HG03159 (cell line): ENCODE data around the gene GALNT16.

Experiments
- ATAC-seq: cut with Tn5 transposase; IDR thresholded peaks from one replicate; pipeline ENCODE4 v1.9.1; 2021; ENCODE audit warnings: mild to moderate bottlenecking, moderate library complexity; ENCODE audit not compliant: unreplicated experiment

Gene GALNT16

DNA sequence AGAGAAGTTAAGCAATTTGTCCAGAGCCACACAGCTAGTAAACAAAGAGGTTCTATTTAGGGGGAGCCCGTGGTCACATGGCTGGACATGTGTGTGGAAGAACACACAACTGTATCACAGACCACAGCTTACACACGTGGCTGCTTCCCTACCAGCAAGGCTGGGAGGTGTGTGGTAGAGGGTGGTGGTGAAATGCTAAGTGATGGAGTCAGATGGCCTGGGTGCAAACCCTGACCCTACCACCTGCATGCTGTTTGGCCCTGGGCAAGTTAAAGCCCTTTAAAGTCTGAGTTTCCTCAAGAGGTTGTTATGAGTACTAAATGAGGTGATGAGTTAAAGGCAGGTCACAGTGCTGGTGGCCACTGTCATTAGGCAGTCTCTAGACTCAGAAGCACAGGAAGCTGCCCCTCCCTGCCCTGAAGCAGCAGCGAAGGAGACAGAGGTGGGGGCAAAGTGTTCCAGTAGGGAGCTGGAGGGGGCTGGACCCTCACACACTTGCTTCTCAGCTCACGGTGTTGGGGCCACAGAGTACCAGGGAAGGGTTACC is 73.9 kb downstream of the GALNT16 start:
- no peak for ATAC-seq

DNA sequence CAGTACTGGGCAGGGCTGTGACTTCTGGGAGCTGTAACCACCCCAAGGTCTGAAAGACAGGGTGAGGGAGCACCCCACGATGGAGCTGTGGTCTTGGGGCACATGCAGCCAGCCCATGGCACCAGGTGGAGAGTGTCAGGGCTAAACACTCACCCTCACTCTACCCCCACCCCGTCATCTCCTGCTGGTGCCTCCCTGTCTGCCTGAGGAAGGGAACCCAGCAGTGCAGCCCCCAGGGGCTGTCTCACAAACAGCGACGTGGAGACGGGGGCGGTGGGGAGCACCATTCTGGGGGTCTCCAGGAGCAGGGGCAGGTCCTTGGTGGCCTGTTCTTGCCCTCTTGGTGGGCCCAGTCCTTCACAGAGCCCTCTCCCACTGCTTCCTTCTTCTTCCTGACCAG is 74.6 kb downstream of the GALNT16 start:
- ATAC-seq: no peak

DNA sequence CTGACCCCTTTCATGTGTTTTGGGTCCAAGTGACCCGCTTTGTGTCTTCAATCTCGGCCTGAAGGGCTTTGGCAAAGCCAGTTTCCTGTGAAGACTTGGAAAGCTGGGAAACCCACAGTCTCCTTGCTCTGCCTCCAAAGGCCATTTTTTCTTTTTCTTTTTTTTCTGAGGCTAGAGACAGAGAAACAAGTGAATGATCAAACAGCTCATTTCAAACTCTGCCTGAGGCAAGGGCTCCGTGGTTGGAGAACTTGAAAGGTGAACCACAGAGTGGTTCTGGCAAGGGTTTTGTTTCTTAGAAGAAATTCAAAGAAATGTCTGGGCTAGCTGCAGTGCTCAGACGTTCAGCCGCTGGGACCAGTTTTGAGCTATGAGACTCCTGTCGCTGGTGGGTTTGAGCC is 75.4 kb downstream of the GALNT16 start:
- no peak for ATAC-seq

DNA sequence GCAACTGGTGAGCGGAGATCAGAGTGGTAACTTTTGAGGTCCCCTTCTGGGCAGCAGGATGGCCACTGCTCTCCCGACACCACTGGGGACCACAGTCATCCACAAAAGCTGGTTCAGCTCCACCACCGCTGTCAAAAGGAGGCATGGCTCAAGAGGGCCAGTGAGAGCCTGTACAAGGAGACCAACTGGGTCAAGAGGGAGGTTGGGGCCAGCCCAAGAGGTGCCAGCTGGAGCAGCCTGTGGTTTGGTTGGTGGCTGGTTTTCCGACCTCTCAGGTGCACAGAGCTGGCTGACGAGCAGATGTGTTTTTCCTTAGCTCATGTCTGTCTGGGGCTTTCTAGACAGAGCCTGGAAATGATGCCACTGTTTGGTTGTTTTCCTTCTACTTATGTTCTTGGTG is 78.0 kb downstream of the GALNT16 start:
- ATAC-seq: no peak

DNA sequence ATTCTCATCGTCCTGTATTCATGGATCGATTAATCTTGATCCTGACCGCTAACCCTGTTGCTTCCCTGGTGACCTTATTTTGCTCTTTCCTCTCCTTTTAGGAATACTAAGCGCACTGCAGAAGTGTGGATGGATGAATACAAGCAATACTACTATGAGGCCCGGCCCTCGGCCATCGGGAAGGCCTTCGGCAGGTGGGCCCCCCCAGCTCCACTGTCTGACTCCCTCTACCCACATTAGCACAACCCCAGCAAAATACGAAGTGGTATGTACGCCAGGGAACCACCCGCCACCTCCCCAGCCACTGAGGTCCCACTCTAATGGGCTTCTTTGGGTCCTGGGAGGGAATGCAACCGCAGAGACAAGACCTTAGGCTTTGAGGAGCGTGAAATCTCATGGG is 79.5 kb downstream of the GALNT16 start:
- no peak for ATAC-seq

DNA sequence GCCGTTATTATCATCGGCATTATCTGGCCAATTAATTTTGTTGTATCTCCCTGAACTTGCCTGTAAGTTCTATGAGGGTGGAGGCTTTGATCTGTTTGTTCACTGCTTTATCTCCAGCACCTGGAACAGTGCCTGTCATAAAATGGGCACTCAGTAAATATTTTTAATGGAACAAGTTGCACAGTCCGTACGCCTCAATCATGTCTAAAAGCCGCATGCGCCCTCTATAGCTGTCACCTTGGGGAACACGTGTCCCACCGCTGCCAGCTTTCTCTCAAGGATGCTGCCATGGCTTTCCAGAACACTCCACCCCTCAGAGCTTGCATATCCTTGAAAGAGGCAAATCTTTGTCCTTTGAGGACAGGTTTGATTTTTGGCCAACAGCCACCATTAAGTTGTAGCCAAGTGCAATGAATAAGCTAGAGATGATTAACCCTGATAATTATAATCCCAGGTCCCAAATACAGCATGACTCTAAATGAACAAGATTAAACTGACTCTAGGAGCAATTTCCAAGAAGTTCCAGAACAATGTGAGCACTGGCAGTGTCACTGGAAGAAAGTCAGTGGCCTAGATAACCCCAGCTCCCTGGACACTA is 83.1 kb downstream of the GALNT16 start:
- ATAC-seq: no peak

DNA sequence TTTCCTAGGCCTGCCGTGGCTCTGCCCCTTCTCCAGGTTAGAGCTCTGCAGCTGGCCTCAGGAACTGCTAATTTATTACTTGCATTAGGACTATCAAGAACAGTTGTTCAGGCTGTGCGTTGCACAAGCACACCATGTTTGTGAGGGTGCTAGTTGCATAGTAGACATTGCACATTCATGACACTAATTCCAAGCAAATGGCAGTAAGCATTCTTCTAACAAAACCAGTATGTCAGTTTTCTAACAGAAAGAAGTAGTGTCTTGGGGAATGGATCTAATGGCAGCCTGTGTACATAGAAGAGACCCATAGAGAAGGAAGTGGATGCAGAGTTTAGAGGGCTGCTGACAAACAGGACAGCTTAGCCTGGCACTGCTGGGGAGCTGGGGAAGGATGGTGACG is 84.2 kb downstream of the GALNT16 start:
- no peak for ATAC-seq

DNA sequence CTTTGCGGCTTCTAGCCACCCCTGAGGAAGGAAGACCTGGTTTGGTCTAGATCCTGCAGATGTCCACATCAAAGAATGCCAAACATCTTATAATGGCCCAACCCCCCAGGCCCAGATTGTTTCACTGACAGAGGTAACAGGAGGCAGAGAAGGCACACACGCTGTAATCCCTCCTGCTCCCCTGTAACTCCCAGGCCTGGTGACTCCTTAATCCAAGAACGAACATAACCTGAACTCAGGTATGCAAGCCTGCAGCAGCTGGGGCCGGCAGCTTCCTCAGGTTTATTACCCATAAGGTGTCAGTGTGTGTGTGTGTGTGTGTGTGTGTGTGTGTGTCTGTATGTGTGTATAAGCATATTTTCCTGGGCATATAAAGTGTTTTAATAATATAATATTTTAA is 85.4 kb downstream of the GALNT16 start:
- ATAC-seq: no peak

DNA sequence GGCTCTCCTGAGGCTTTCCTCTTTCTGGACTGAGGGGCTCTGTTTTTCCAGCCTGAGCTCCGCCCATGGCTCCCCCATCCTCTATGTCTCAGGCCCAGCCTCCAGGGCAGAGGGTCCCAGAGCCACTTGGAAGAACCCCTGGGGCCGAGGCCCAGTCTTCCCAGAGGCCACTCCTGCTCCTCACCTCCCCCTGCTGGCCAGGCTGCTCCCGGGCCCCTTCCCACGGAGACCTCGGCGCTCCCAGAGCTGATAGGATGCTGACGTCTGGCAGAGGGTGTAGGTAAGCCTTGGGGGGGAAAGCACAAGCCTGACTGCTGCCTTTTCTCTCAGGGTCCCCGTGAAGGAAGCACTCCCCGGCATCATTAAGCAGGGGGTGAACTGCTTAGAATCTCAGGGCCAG is 86.8 kb downstream of the GALNT16 start:
- ATAC-seq: no peak

DNA sequence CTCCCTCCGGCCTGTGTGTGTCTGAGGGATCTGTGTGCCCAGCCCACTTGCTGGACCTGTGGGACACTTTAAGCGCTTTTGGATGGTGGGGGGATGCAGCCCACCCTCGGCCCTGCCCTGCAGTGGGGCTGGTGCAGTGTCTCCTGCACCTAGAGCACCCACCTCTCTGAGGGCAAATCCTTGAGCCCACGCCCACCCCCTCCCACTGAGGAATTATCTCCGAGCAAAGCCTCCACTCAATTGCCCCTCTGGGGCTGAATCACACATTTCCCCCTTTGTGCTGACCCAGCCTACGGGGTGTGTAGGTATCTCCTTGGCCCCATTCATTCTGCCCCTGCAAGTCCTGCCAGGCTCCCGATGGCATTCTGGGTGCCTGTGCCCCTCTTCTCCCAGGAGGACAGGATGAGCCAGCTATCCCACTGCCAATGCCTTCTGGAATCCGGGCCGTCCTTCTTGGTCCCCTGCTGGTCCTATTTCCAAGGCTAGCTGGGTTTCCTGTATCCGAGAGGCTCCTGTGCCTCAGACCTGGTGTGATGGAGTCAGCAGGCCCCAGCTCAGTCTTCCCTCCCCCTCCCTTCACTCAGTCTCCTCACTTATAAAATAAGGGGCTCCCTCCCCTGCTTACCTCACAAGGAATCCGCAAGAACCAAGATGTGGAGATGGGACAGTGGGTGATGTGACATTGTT is 89.3 kb downstream of the GALNT16 start:
- no peak for ATAC-seq

DNA sequence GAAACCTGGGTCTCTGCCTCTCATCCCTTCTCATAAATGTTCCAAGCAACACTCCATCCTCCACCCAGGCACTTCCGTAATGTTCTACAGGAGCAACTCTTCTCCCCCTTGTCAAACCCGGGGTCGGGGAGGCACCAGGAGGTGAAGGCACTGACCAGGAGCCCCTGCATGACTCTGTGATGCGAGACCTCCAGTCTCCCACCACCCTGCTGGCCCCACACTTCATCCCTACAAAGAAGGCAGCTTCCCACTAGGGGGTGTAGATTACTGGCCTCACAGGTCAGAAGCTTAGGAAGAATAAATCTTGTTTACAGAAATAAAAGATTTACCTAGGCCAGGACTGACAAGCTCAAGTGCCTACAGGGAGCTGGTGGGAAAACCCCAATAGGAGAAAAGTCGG is 90.9 kb downstream of the GALNT16 start:
- ATAC-seq: no peak

DNA sequence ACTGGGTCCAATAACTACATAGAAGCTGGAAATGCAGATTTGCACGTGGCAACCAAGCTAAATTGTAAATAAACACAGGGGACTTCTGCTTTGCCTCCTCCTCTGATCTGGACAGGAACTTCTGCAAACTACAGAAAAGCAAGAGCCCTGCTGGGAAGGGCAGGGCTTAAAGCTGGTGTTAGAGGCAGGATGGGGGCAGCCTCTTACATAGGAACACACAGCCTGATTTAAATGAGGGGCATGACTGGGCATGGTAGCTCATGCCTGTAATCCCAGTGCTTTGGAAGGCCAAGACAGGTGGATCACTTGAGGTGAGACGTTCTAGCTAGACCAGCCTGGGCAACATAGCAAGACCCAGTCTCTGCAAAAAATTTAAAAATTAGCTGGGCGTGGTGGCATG is 91.4 kb downstream of the GALNT16 start:
- ATAC-seq: no peak

DNA sequence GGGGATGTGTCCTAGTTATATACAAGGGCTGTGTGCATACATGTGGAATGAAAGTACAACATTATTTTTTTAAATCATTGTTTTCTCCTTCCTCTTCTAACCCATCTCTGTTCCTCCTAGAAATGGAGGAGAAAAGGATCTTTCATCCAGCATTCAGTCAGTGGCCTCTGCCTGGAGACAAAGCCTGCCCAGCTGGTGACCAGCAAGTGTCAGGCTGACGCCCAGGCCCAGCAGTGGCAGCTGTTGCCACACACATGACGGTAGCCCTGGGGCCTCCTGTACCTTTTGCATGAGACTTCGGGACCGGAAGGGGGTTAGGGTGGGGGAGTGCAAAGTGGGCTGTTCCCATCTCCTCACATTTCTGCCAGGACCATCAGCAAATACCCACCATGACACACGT is 92.0 kb downstream of the GALNT16 start:
- no peak for ATAC-seq

DNA sequence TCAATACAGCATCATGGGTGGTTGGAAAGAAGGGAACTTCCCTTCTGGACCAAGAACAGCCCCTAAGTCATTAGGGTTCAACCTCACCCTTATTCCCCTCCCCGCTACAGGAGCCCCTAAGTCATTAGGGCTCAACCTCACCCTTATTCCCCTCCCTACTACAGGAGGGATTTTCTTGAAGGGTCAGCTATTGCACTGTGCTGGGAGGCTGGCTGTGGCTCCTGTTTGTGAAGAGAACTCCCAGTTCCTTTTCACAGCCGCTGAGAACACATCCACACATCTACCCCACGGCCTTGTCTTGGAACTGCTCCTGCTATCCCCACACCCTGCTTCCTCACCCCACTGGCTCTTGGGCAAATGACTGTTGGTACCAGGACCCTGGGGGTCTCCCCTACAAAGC is 93.2 kb downstream of the GALNT16 start:
- ATAC-seq: no peak

DNA sequence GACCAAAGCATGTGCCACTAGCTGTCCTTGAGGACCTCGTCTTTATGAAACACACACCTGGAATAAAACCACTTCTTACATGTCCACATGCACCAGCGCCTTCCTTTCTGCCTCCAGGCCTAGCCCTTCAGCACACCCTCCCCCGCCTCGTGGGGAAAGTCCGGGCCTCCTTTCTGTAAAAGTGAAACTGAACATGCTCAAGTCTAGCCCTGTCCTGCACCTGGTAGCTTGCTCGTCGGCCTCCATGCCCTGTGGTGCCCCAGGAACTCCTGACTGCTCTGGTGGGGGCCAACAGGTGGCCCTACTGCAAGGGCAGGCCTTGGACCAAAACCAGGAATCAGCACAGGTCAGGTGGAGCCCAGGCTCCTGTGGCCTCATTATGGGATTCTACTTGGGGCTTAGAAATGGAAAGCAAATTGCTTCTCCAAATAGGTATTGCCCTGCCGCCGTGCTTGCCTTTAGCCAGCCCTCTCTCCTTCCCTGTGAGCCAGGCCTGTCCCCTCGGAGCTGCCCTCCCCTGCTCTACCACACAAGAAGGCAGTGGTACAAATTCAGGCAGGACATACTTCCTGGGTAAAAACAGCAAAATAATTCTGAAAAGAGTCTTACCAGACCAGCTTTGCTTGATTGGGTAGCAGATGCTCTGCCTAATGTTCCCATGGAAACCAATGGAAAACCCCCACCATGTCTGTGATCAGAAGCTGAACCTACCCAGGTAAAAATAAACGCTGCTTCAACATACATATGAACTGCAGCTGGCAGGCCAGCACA is 94.6 kb downstream of the GALNT16 start:
- ATAC-seq: peak; percentile 87

DNA sequence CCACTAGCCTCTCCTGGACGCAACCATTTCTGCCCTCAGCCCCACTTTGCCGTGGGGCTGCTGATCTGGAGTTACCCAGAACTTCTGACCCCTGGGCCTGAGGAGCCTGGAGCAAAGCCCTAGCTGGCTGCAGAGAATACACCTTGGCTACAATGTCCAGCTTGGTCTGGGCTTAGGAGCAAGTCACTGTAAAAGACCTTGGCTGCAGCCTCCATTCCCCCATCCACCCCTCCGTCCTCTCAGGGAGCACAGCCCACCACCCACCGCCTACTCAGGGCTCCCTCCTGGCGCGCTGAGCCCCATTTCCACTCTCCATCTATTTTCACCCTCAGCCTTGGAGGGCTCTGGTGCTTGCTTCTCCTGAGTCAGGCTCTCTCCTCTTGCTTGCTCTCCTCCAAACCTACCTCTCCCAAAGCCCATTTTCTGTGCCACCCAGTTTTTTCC is 95.2 kb downstream of the GALNT16 start:
- no peak for ATAC-seq

DNA sequence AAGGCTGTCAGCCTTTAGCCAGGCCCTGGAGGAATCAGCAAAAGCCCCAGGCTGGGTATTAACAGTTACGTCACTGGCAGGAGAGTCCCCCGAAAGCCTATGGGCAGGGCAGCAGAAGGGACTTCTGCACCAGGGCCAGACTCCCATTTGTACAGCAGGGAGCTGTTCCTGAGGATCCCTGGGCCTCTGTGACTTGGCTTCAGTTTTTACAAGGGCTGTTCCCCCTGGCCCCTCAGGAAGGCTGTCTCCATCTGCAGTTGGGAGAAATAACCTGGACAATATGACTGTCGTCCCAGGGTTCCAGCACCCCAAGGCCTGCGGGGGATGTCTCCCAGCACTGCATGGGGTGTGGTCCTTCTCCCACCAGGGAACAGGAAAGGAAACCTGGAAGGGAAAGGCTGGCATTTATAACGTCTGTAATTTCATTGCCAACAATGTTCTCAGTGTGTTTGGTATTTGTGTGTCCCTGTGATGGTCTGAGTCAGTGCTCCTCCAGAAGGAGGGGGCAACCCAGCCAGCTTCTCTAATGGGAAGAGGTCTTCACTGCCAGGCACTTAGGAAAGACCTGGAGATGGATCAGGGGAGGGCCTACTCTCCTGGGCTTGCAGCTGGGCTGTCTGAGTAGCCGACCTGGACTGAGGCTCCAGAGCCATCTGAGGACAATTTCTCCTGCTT is 95.8 kb downstream of the GALNT16 start:
- ATAC-seq: no peak

DNA sequence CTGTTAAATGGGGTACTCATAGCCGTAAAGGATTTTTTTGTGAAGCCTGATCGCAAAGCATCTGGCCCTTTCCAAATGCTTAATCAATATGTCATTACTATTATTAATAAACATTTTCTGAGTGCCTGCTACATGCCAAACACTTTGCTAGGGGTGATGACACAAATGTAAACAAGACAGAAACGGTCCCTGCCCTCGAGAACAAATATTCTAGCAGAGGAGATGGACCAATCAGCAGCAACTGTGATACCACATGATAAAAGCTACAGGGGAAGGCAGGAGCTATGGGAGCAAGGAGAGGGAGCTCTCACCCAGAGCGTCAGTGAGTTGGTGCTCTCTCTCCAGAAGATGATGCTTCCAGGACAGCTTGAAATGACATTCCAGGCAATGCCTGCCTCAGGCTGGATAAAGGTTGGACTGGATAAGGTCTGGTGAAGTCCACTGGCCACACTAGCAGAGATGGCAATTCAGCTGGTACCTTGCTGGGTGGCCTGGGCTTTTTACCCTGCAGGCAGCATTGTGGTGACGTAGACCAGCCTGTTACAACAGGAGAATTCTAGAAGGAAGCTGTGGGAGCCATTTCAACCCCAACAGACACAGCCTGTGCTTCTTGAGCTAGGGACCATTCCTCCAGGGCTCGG is 97.1 kb downstream of the GALNT16 start:
- no peak for ATAC-seq

DNA sequence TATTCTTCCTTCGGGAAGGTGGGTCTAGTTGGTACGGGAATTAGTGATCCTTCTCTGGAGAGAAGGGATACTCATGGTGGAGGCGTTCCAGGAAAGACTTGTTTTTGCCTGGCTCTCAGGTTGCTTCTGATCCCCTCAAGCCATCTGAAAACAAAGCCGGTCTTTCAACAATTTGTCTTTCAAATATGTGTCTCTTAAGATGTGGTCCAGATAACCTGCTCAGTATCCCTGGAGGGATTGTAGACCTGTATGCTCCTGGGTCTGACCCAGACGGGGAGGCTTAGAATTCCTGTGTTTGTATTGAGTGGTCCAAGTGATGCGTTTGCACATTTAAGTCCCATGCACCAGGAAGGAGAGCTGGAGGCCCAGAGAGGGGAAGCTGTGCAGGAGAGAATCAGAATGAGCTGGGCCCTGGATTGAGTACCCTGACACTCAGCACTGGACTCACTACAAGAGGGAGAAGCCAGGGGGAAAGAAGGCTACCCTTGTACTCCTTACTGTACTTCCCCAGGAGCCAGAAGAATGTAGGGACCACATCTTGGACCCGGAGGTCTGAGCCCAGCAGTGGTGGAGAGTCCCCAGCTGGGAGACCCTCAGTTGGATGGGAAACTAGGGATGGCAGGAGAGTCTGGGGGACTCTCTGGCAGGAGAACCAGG is 97.7 kb downstream of the GALNT16 start:
- ATAC-seq: no peak

DNA sequence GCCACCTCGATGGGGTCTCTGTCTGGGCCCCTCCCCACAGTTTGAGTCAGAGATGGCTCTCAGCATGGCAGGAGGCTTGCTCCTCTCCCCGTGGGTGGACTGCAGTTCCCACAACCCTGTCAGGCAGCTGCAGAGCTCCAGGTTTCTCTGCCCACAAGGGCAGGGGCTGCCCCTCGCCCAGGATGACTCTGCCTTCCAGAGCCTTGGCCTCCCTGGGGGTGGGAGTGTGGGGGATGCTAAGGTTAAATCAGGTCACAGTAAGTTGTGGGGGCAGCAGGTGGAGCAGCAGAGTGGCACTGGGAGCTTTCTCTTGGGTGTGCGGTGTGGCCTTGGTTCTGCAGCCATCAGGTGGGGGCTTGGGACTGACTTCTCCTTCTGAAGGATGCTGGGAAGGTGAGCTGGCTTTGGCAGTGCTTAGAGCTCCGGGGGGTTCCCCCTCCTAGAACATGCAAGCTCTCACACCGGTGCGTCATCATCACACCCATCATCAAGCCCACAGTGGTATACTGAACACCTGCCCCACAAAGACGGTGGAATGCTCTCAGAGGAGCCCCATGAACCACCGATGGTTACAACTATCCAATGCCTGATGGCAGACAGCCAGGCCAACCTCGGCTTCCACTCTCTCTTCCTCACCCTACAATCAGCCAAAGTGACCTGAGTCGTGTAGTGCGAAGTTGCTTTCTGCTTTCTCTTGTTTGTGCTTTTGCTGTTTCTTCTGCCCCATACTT is 98.4 kb downstream of the GALNT16 start:
- no peak for ATAC-seq
